Transverse colon (tissue), 4 donors: ENCODE data around the gene UFSP2. TPM values are rescaled to one million over a fixed set of nuclear protein-coding genes. Genes with fewer than 3 reads are reported as not detected.

Experiments used
- DNase-seq: peaks from one replicate; pipeline ENCODE4 v3.0.0-alpha.2; 2019
- H3K27ac ChIP-seq, 4 donors: fragments of 200-600 bp; sonication (generic); 2 replicates each; pipeline ENCODE4 v1.5.1; 2016 to 2018; ENCODE audit warnings: inconsistent platforms in 4 of 4
- H3K27me3 ChIP-seq: fragments of 200-600 bp; sonication (generic); 2 replicates; pipeline ENCODE4 v1.5.1; 2017; ENCODE audit warnings: inconsistent platforms
- H3K36me3 ChIP-seq, 4 donors: fragments of 200-600 bp; sonication (generic); 2 replicates each; pipeline ENCODE4 v1.5.1; 2017 to 2019; ENCODE audit warnings: inconsistent platforms in 4 of 4
- H3K4me1 ChIP-seq, 4 donors: fragments of 200-600 bp; sonication (generic); 2 replicates each; pipeline ENCODE4 v1.5.1; 2017 to 2020; ENCODE audit warnings: inconsistent platforms in 4 of 4
- H3K4me3 ChIP-seq, 4 donors: fragments of 200-600 bp; sonication (generic); 1 replicate in 1 of 4; 2 replicates in 3 of 4; pipeline versions ENCODE4 v1.5.1 to v1.6.1; 2017 to 2019; ENCODE audit warnings: inconsistent platforms in 4 of 4
- H3K9me3 ChIP-seq, 2 donors: fragments of 200-600 bp; sonication (generic); 2 replicates each; pipeline ENCODE4 v1.5.1; 2017 to 2019; ENCODE audit warnings: inconsistent platforms in 2 of 2
- CTCF ChIP-seq, 5 experiments: fragments of 200-600 bp in 3 of 5; fragments of 450-650 bp in 2 of 5; sonication (generic) in 3 of 5; IDR thresholded peaks; 1 replicate in 2 of 5; 2 replicates in 3 of 5; pipeline ENCODE4 v1.5.1; 2016 to 2017; ENCODE audit warnings: antibody characterized with exemption in 5 of 5, inconsistent platforms in 3 of 5, mild to moderate bottlenecking in 2 of 5, moderate library complexity in 1 of 5
- EP300 ChIP-seq: sonication (generic); formaldehyde crosslinking; IDR thresholded peaks from one replicate; pipeline ENCODE4 v1.6.1; 2017; ENCODE audit warnings: antibody characterized with exemption, low read depth
- POLR2A ChIP-seq: fragments of 450-650 bp; IDR thresholded peaks from one replicate; pipeline ENCODE4 v1.6.1; 2016; ENCODE audit warnings: antibody characterized with exemption, mild to moderate bottlenecking, moderate library complexity
- POLR2AphosphoS5 ChIP-seq, 3 donors: sonication (generic); formaldehyde crosslinking; IDR thresholded peaks; one replicate each; pipeline ENCODE4 v1.6.1; 2016; ENCODE audit warnings: antibody characterized with exemption in 3 of 3
- WGBS, 2 donors: methylation state at CpG; one replicate each; pipeline ENCODE4 v1.1.5; 2018; ENCODE audit warnings: low coverage in 1 of 2; 5-methylcytosine and 5-hydroxymethylcytosine counted together
- in situ Hi-C, 4 donors: fragments of 200-750 bp; cut with MboI; loops; one replicate each; pipeline versions ENCODE4 v1.15.0 to v1.15.1; 2017; ENCODE audit warnings: low sequenced_read_pairs in 3 of 4, low pct_ligation_motif_present in 1 of 4, low pct_unique_long_range_greater_than_20kb in 1 of 4
- intact Hi-C: fragments of 100-400 bp; cut with DNase I; formaldehyde crosslinking; loops from one replicate; pipeline ENCODE4 v1.15.1; 2023; ENCODE audit warnings: low total_unique reads
- total RNA-seq, 4 donors: library from RNA; depleted of rRNA; stranded (reverse); fragments of >200 nt; gene quantifications; one replicate each; pipeline ENCODE4 v1.1.0, GENCODE V29; 2016

Gene UFSP2
- total RNA-seq, 4 donors from 2014 or later: 5.2 to 48.4 (median 21.5) TPM

GRCh38 chr4:185361872-185362271 lies 63.9 kb downstream of the UFSP2 start:
- Histone ChIP-seq H3K36me3 (peaks cover 0 to 5% (median 0%) of the 10 kb centered on the region in 4 donors), H3K4me3 (no peak overlapping the region), H3K9me3 (no peaks in the 10 kb centered on the region), H3K27ac (no peak overlapping the region), H3K4me1 (no peaks in the 10 kb centered on the region), H3K27me3 (no peaks in the 10 kb centered on the region)
- intact Hi-C loops: no loop called here
- in situ Hi-C loops: no loop called here
- TF ChIP-seq POLR2A: no peak
- no peak for TF ChIP-seq CTCF (IDR thresholded peaks at IDR 0.05)
- 86 to 100% methylated on average over 2 to 3 of the region's 3 CpGs for WGBS, 2 donors
- DNase-seq: no peak

GRCh38 chr4:185359767-185360446 lies 65.9 kb downstream of the UFSP2 start:
- in situ Hi-C loops: no loop called here
- no peak overlapping the region for H3K4me3 ChIP-seq
- intact Hi-C loops: no loop called here
- WGBS, 2 donors: 96 to 98% methylated on average over 8 of the region's 8 CpGs
- no peak for TF ChIP-seq EP300
- TF ChIP-seq CTCF (IDR thresholded peaks at IDR 0.05): no peak
- no peak for TF ChIP-seq POLR2AphosphoS5 (IDR thresholded peaks at IDR 0.05)
- TF ChIP-seq POLR2A: no peak
- peaks cover 0 to 5% (median 0%) of the 10 kb centered on the region in 4 donors for H3K36me3 ChIP-seq
- no peak overlapping the region for H3K27ac ChIP-seq
- H3K27me3 ChIP-seq: no peaks in the 10 kb centered on the region
- no peaks in the 10 kb centered on the region for H3K9me3 ChIP-seq
- DNase-seq: no peak
- no peaks in the 10 kb centered on the region for H3K4me1 ChIP-seq

- H3K4me1 ChIP-seq: no peaks in the 10 kb centered on the region
- intact Hi-C loops (no loop called here), in situ Hi-C loops (no loop called here)
- peaks cover 0 to 5% (median 0%) of the 10 kb centered on the region in 4 donors for H3K36me3 ChIP-seq
- no peak overlapping the region for H3K27ac ChIP-seq
- DNase-seq: no peak
- no peaks in the 10 kb centered on the region for H3K27me3 ChIP-seq
- WGBS, 2 donors: 89 to 93% methylated on average over 4 of the region's 4 CpGs
- H3K9me3 ChIP-seq: no peaks in the 10 kb centered on the region
- TF ChIP-seq CTCF (IDR thresholded peaks at IDR 0.05) (no peak), POLR2AphosphoS5 (IDR thresholded peaks at IDR 0.05) (no peak), POLR2A (no peak), EP300 (no peak)
- H3K4me3 ChIP-seq: no peak overlapping the region
Measured at GRCh38 chr4:185358959-185359358, 66.8 kb downstream of the UFSP2 start.

- TF ChIP-seq POLR2AphosphoS5 (IDR thresholded peaks at IDR 0.05) (no peak), POLR2A (no peak), EP300 (no peak), CTCF (IDR thresholded peaks at IDR 0.05) (no peak)
- Histone ChIP-seq H3K4me1 (no peaks in the 10 kb centered on the region), H3K9me3 (no peaks in the 10 kb centered on the region), H3K27ac (no peak overlapping the region), H3K4me3 (no peak overlapping the region), H3K36me3 (peaks cover 0 to 5% (median 0%) of the 10 kb centered on the region in 4 donors), H3K27me3 (no peaks in the 10 kb centered on the region)
- DNase-seq: no peak
- 60 to 75% methylated on average over 4 of the region's 4 CpGs for WGBS, 2 donors
- intact Hi-C loops: no loop called here
- in situ Hi-C loops: no loop called here
Measured at GRCh38 chr4:185358514-185358913, 67.2 kb downstream of the UFSP2 start.
